OCI-LY3 (cell line): ENCODE measurements around the gene TMEM187.

Experiments used
- CTCF ChIP-seq: fragments of 200-600, 300-600 bp; sonication (generic); IDR thresholded peaks from 2 replicates; pipeline ENCODE4 v1.5.1; 2014; ENCODE audit warnings: antibody characterized with exemption, low read length, low read depth
- EZH2phosphoT487 ChIP-seq: fragments of 200-600 bp; shearing (Covaris generic); IDR thresholded peaks from 2 replicates; pipeline ENCODE4 v1.6.1; 2018; ENCODE audit warnings: antibody characterized with exemption, mixed run types, low read depth

GRCh38 chrX:154010330-154011087 is 38.0 kb downstream of the TMEM187 start:
- TF ChIP-seq CTCF (no peak), EZH2phosphoT487 (no peak)
